Suprapubic skin (tissue), 4 donors: ENCODE data around the gene ADAMTS2. TPM values are rescaled to one million over a fixed set of nuclear protein-coding genes. Genes with fewer than 3 reads are reported as not detected.

Source experiments
- DNase-seq, 2 donors: peaks; one replicate each; pipeline ENCODE4 v3.0.0-alpha.2; 2019; ENCODE audit warnings: low spot score in 2 of 2
- H3K27ac ChIP-seq: fragments of 200-600 bp; sonication (generic); one replicate; pipeline ENCODE4 v1.5.1; 2019
- H3K27me3 ChIP-seq: fragments of 200-600 bp; sonication (generic); one replicate; pipeline ENCODE4 v1.5.1; 2019
- H3K36me3 ChIP-seq: fragments of 200-600 bp; sonication (generic); one replicate; pipeline ENCODE4 v1.5.1; 2019
- H3K4me1 ChIP-seq: fragments of 200-600 bp; sonication (generic); one replicate; pipeline ENCODE4 v1.5.1; 2019
- H3K4me3 ChIP-seq: fragments of 200-600 bp; sonication (generic); one replicate; pipeline ENCODE4 v1.5.1; 2019; ENCODE audit warnings: mild to moderate bottlenecking
- H3K9me3 ChIP-seq: fragments of 200-600 bp; sonication (generic); one replicate; pipeline ENCODE4 v1.5.1; 2019
- EP300 ChIP-seq: sonication (generic); formaldehyde crosslinking; IDR thresholded peaks from one replicate; pipeline ENCODE4 v1.6.1; 2017; ENCODE audit warnings: antibody characterized with exemption
- POLR2A ChIP-seq, 2 donors: fragments of 450-650 bp; IDR thresholded peaks; one replicate each; pipeline ENCODE4 v1.6.1; 2017; ENCODE audit warnings: antibody characterized with exemption in 2 of 2, mild to moderate bottlenecking in 2 of 2, moderate library complexity in 2 of 2
- POLR2AphosphoS5 ChIP-seq, 3 donors: sonication (generic); formaldehyde crosslinking; IDR thresholded peaks; one replicate each; pipeline ENCODE4 v1.6.1; 2017; ENCODE audit warnings: antibody characterized with exemption in 3 of 3
- WGBS: methylation state at CpG from one replicate; pipeline ENCODE4 v1.1.5; 2018; 5-methylcytosine and 5-hydroxymethylcytosine counted together
- total RNA-seq, 4 donors: library from RNA; depleted of rRNA; stranded (reverse); fragments of >200 nt; gene quantifications; one replicate each; pipeline ENCODE4 v1.1.0, GENCODE V29; 2016
- TF ChIP-seq, protein P1 (sequence below), 2 donors: fragments of 200-600 bp in 1 of 2; fragments of 450-650 bp in 1 of 2; sonication (generic) in 1 of 2; IDR thresholded peaks; one replicate each; pipeline ENCODE4 v1.5.1; 2016 to 2019; ENCODE audit warnings: antibody characterized with exemption in 2 of 2, mild to moderate bottlenecking in 1 of 2, moderate library complexity in 1 of 2

ADAMTS2 gene
- total RNA-seq, 4 donors from 2014 or later, result 3.1 to 5.5 (median 4.3) TPM

DNA sequence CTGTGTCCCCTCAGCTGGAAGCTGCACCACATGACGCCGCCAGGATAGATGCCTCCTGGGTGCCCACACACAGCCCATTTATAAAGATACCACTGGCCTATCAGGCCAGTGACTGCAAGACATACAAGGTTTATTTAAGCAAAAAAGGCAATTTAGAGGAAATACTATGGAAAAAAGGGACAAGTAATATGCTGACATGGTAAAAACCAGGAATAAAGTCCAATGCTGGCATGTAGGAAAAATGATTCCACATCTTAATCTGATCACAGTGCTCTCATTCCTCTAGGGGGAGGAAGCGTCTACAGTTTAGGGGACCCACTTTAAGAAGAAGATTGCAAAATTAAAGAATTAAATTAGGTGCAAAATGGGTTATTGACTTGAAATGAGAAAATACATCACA lies 205.0 kb downstream of the ADAMTS2 start:
- H3K27me3 ChIP-seq, result peaks cover 4% of the 10 kb centered on the region
- no peak overlapping the region for H3K27ac ChIP-seq
- H3K4me3 ChIP-seq, result no peak overlapping the region
- peaks cover 6% of the 10 kb centered on the region for H3K4me1 ChIP-seq
- no peaks in the 10 kb centered on the region for H3K36me3 ChIP-seq
- no peaks in the 10 kb centered on the region for H3K9me3 ChIP-seq
- whole genome bisulfite sequencing, result 83% methylated on average over 3 of the region's 3 CpGs
- DNase-seq, result no peak
- no peak for TF ChIP-seq EP300
- TF ChIP-seq, protein P1, sequence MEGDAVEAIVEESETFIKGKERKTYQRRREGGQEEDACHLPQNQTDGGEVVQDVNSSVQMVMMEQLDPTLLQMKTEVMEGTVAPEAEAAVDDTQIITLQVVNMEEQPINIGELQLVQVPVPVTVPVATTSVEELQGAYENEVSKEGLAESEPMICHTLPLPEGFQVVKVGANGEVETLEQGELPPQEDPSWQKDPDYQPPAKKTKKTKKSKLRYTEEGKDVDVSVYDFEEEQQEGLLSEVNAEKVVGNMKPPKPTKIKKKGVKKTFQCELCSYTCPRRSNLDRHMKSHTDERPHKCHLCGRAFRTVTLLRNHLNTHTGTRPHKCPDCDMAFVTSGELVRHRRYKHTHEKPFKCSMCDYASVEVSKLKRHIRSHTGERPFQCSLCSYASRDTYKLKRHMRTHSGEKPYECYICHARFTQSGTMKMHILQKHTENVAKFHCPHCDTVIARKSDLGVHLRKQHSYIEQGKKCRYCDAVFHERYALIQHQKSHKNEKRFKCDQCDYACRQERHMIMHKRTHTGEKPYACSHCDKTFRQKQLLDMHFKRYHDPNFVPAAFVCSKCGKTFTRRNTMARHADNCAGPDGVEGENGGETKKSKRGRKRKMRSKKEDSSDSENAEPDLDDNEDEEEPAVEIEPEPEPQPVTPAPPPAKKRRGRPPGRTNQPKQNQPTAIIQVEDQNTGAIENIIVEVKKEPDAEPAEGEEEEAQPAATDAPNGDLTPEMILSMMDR (IDR thresholded peaks at IDR 0.05), result no peak
- no peak for TF ChIP-seq POLR2AphosphoS5 (IDR thresholded peaks at IDR 0.05)
- TF ChIP-seq POLR2A (IDR thresholded peaks at IDR 0.05), result no peak

DNA sequence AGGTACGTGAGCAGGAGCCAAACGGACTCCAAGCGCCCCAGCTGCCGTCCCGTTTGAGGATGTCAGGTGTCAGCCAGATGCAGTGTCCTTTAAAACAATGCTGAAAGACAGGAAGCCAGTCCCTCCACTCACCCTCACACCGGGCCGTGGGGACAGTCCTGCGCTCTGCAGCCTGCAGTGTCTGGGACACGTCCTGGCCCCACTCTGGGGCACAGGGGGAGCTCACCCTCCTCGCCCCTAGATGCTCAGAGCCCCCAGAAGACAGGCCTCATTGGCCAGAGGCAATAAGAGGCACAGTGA lies 205.4 kb downstream of the ADAMTS2 start:
- no peaks in the 10 kb centered on the region for H3K9me3 ChIP-seq
- no peak for TF ChIP-seq POLR2AphosphoS5 (IDR thresholded peaks at IDR 0.05)
- TF ChIP-seq EP300, result no peak
- no peak for TF ChIP-seq POLR2A (IDR thresholded peaks at IDR 0.05)
- TF ChIP-seq, protein P1 (IDR thresholded peaks at IDR 0.05), result no peak
- H3K27me3 ChIP-seq, result peaks cover 4% of the 10 kb centered on the region
- WGBS, result 68% methylated on average over 9 of the region's 10 CpGs
- H3K4me3 ChIP-seq, result no peak overlapping the region
- H3K36me3 ChIP-seq, result no peaks in the 10 kb centered on the region
- H3K27ac ChIP-seq, result no peak overlapping the region
- peaks cover 6% of the 10 kb centered on the region for H3K4me1 ChIP-seq
- no peak for DNase-seq

DNA sequence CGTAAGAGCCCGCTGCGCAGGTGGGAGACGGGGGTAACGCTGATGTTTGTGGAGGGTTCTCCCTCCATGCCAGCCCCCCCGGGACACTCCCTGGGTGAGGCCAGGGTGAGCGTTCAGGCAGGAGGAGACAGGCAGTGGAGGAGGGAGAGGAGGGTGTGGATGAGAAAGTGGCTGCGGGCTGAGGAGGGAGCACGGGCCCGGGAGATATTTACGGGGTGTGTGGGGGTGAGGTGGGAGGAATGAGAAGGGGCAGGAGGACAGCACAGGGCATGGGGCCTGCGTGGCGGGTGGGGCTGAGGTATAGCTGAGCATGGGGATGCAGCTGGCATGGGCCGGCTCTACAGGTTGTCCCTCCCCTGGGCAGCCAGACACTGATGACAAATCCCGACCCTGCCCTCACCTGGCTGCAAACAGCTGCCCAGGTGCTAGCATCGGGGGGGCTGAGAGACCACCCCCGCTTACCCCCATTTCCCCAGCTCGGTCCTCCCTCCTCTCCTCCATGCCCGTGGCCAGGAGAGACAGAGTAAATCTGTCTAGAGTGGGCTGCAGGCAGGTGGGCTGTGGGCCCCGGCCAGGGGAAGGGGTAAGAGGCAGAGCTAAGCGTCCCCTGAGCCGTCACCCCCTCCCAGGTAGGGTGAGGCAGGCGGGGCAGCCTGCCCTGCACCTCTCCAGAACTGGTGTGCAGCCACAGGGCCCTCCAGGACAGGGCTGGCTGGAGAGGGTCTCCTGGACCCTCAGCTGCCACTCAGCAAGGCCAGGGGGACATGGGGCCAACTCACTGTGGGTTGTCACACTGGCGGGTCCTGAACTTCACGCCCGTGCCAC lies 205.9 kb downstream of the ADAMTS2 start:
- H3K27ac ChIP-seq, result no peak overlapping the region
- H3K9me3 ChIP-seq, result no peaks in the 10 kb centered on the region
- no peaks in the 10 kb centered on the region for H3K36me3 ChIP-seq
- WGBS, result 62% methylated on average over 22 of the region's 26 CpGs
- peaks cover 4% of the 10 kb centered on the region for H3K27me3 ChIP-seq
- TF ChIP-seq POLR2AphosphoS5 (IDR thresholded peaks at IDR 0.05) (no peak), EP300 (no peak), POLR2A (IDR thresholded peaks at IDR 0.05) (no peak)
- TF ChIP-seq, protein P1 (IDR thresholded peaks at IDR 0.05), result no peak
- H3K4me3 ChIP-seq, result peak overlapping the region; percentile 15
- no peak for DNase-seq
- peaks cover 6% of the 10 kb centered on the region for H3K4me1 ChIP-seq

DNA sequence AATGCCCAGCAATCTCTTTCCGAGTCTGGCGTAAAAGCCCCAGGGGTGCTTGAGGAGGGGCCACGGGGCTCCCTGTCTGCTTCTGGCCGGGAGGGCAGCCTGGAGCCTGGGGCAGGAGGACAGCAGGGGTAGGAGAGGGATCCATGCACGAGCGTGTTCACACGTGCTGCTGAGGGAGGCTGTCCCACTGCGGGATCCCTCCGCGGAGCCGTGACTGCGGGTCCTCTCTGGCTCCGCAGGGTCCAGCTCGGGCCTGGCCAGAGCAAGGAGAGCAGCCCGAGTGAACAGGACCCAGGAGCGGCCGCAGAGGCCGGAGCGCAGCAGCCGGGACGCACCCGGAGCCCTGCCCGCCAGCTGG lies 206.7 kb downstream of the ADAMTS2 start:
- Histone ChIP-seq H3K4me1 (peaks cover 6% of the 10 kb centered on the region), H3K36me3 (no peaks in the 10 kb centered on the region), H3K9me3 (no peaks in the 10 kb centered on the region), H3K4me3 (peak overlapping the region; percentile 15), H3K27ac (no peak overlapping the region), H3K27me3 (peaks cover 4% of the 10 kb centered on the region)
- WGBS, result 60% methylated on average over 16 of the region's 23 CpGs
- no peak for TF ChIP-seq EP300
- TF ChIP-seq POLR2AphosphoS5 (IDR thresholded peaks at IDR 0.05), result no peak
- TF ChIP-seq, protein P1 (IDR thresholded peaks at IDR 0.05), result no peak
- TF ChIP-seq POLR2A (IDR thresholded peaks at IDR 0.05), result no peak
- DNase-seq, result no peak

DNA sequence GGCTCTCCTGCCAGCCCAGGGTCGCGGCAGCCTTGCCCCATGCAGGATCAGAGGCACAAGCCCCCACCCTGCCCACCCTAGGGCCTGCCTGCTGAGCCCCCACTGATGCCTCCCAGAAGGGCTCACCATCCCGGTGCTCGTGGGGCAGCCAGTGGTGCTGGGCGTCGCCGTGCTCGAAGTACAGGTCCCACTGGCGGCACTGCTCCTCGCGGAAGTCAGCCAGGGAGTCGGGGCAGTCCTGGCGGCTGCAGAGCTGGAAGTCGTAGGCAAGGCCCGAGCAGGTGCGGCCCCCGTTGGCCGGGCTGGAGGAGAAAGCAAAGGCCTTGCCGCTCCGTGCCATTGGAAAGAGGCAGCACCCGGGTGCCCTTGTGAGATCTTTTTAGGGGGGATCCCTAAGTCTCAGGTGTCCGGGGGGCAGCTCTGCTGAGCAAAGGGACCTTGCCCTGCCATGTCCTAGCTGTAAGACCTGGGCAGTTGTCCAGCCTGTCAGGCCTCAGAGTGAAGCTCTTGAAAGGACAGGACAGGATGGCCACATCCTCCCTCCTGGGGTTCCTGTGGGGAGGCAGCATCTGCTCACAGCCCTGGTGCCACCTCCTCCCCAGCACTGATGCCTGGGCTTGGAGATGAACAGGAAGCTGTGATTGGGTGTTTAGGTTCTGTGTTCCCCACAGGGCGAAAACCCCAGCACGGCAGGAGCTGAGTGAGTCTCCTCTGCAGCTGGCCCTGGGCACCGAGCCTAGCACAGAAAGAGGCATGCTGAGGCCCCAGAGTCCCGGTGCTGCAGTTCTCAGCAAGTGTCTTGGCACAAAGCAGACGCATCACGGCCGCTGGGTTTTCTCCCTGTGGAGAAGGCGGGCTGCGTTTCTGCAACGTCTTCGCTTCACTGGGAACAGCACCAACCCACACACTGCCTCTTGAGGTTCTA lies 207.4 kb downstream of the ADAMTS2 start:
- Histone ChIP-seq H3K27me3 (peaks cover 4% of the 10 kb centered on the region), H3K27ac (no peak overlapping the region), H3K9me3 (no peaks in the 10 kb centered on the region), H3K4me1 (peaks cover 6% of the 10 kb centered on the region), H3K36me3 (no peaks in the 10 kb centered on the region), H3K4me3 (peak overlapping the region; percentile 15)
- 87% methylated on average over 13 of the region's 33 CpGs for WGBS
- DNase-seq, result no peak
- no peak for TF ChIP-seq POLR2AphosphoS5 (IDR thresholded peaks at IDR 0.05)
- TF ChIP-seq EP300, result no peak
